AG04449 (cell line): ENCODE measurements around the gene HDAC4.

Experiments used
- CTCF ChIA-PET: fragments of 350-600 bp; formaldehyde crosslinking; extraction: SDS; loops from one replicate; lab custom pipeline; 2021; ENCODE audit warnings: antibody characterized with exemption; lab: Yijun Ruan, JAX
- POLR2A ChIA-PET: fragments of 400-600, 350-600 bp; formaldehyde crosslinking; extraction: SDS; loops from one replicate; lab custom pipeline; 2020; ENCODE audit warnings: antibody characterized with exemption, inconsistent platforms; lab: Yijun Ruan, JAX
- DNase-seq: peaks from one replicate; pipeline ENCODE4 v3.0.0-alpha.2; 2010; ENCODE audit warnings: low read depth, low spot score
- H3K4me3 ChIP-seq: 2 replicates; pipeline ENCODE4 v1.5.1; 2011; ENCODE audit warnings: low read depth, mild to moderate bottlenecking, control low read depth, low read length
- TF ChIP-seq, protein P1 (sequence below): IDR thresholded peaks from one replicate; pipeline ENCODE4 v1.5.1; 2011; ENCODE audit warnings: mild to moderate bottlenecking, moderate library complexity, low read length, control low read depth, inconsistent platforms; ENCODE audit not compliant: insufficient read depth; ENCODE audit errors: missing control alignments

Gene HDAC4

DNA sequence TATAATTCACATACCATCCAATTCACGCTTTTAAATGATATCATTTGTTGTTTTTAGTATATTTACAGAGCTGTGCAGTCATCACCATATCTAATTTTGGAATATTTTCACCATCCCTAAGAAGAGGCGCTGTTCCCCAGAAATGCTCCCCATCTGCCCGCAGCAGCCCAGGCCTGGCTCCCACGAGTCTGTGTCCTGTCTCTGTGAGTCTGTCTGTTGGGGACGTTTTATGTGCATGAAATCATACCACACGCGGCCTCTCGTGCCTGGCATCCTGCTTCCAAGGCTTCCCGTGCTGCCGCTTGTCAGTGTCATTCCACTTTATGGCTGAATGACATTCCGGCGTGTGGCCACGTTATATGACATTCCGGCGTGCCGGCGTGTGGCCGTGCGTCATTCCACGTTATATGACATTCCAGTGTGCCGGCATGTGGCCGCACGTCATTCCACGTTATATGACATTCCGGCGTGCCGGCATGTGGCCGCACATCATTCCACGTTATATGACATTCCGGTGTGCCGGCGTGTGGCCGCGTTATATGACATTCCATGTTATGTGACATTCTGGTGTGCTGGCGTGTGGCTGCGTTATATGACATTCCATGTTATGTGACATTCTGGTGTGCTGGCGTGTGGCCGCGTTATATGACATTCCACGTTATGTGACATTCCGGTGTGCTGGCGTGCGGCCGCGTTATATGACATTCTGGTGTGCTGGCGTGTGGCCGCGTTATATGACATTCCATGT lies 276.5 kb downstream of the HDAC4 start:
- no peak for DNase-seq
- ChIA-PET POLR2A (no interaction called here), CTCF (no interaction called here)
- H3K4me3 ChIP-seq: no peak overlapping the region
- TF ChIP-seq, protein P1, sequence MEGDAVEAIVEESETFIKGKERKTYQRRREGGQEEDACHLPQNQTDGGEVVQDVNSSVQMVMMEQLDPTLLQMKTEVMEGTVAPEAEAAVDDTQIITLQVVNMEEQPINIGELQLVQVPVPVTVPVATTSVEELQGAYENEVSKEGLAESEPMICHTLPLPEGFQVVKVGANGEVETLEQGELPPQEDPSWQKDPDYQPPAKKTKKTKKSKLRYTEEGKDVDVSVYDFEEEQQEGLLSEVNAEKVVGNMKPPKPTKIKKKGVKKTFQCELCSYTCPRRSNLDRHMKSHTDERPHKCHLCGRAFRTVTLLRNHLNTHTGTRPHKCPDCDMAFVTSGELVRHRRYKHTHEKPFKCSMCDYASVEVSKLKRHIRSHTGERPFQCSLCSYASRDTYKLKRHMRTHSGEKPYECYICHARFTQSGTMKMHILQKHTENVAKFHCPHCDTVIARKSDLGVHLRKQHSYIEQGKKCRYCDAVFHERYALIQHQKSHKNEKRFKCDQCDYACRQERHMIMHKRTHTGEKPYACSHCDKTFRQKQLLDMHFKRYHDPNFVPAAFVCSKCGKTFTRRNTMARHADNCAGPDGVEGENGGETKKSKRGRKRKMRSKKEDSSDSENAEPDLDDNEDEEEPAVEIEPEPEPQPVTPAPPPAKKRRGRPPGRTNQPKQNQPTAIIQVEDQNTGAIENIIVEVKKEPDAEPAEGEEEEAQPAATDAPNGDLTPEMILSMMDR: no peak

DNA sequence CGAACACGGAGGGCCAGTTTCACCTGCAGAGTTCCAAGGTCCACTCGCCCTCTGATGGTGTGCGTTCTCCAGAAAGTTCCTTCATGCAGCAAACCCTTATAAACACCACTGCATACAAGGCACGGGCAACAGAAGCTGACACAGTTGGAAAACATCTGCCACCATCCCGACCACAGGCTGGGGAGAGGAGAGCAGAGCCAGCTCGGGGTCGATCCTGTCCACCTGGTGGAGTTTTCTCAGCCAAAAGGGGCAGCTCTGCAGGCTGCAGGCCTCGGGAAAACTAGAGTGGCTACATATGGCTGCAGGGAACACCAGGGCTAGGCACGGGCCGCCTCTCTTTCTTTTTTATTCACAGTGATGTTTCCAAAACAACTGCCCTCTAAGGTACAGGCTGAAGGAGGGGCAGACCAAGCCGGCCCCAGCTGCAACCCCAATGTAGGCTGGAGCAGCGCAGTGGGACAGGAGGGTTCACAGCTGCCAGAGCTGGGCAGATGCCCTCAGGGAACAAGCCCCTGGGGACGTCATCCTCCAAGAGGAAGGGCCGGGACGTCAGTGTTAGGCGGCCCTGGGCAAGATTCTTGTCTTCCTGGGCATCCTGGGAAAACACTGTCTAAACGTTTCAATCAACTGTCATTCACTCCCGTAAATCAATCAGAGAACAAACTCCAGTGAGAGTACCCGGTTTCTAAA lies 278.3 kb downstream of the HDAC4 start:
- ChIA-PET CTCF (interaction anchor here (0.5 kb wide), 1 partner anchor 726 kb away, joined by 3 read pairs; no protein-coding TSS in a partner anchor), POLR2A (no interaction called here)
- TF ChIP-seq, protein P1: no peak
- DNase-seq: no peak
- no peak overlapping the region for H3K4me3 ChIP-seq

DNA sequence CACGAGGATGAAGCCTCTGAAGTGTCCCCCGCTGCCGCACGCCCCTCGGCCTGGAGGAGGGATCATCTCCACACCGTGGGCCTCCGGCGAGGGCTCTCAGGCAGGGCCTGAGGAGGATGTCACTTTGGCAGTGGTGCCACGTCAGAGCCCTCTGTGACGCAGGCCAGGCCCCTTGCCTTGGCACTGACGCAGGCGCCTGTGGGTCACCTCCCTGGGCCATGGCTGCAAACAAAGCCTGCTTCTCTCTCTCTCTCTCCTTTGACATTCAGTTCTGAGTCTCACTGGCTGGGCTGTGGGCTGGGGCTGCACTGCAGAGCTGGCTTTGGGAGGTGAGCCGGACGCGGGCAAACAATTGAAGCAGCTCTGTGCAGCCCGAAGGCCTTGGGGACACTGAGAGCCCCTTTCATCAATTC lies 279.2 kb downstream of the HDAC4 start:
- POLR2A ChIA-PET: no interaction called here
- CTCF ChIA-PET: no interaction called here

DNA sequence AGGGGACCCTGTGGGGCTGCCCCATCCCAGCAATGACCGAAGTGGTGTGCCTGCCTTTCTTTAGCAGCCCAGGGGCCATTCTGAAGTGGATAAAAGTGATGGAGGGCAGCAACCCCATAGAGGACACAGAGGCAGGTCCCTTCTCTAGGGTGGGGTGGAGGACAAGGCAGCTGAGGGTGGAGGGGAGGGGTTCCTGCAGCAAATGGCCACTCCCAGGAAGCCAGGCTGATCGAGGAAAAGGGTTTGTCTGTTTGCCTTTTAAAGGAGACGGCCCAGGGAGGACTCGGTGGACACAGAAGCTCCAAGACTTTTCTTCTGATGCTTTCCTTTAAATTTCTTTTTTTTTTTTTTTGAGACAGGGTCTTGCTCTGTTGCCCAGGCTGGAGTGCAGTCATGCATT lies 280.2 kb downstream of the HDAC4 start:
- ChIA-PET POLR2A (no interaction called here), CTCF (interaction anchor here (1.6 kb wide), 1 partner anchor 13 kb away, joined by 4 read pairs; no protein-coding TSS in a partner anchor)
- DNase-seq: no peak
- TF ChIP-seq, protein P1: no peak
- no peak overlapping the region for H3K4me3 ChIP-seq

More for the DNA sequence above, 279.2 kb downstream of the HDAC4 start:
- no peak for DNase-seq
- TF ChIP-seq, protein P1: no peak
- no peak overlapping the region for H3K4me3 ChIP-seq

DNA sequence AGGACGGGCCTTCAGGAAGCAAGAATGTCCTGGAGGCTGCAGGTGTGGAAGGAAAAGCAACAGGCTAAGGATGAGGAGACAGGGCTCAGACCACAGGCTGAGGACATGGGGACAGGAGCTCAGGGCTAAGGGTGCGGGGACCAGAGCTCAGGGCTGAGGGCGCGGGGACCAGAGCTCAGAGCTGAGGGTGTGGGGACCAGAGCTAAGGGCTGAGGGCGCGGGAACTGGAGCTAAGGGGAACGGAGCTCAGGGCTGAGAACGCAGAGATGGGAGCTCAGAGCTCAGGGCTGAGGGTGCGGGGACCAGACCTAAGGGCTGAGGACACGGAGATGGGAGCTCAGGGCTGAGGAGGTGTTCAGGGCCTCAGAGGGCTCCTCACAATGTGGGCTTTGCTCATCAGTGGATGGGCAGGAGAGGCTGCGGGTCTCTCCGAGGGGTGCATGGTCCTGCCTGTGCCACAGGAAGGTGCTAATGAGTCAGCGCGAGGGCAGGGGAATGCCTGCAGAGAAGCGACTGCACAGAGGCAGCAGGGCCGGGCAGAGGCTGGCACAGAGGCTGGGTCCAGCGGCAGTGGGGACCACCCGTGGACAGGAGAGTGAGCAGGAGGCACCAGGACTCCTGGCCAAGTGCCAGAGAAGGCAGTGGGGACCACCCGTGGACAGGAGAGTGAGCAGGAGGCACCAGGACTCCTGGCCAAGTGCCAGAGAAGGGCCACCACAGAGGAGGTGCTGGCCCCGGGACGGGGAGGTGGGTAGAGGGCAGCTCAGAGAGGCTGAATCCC lies 281.3 kb downstream of the HDAC4 start:
- H3K4me3 ChIP-seq: no peak overlapping the region
- ChIA-PET POLR2A (no interaction called here), CTCF (interaction anchor here (1.6 kb wide), 1 partner anchor 12 kb away, joined by 4 read pairs; no protein-coding TSS in a partner anchor)
- no peak for DNase-seq
- TF ChIP-seq, protein P1: no peak
